IMR-90 (cell line): ENCODE data around the gene GPAM. TPM values are rescaled to one million over a fixed set of nuclear protein-coding genes. Genes with fewer than 3 reads are reported as not detected.

Experiments used
- ATAC-seq: fragments of 200-7000 bp; cut with Tn5 transposase; 2 replicates; pipeline ENCODE4 v1.9.1; 2020; ENCODE audit warnings: low read depth, mild to moderate bottlenecking, moderate library complexity
- BruUV-seq: library from RNA; stranded (reverse); fragments of 400-500 nt; replicated peaks from 2 replicates; lab custom pipeline; 2021; lab: Mats Ljungman, UMichigan
- CTCF ChIA-PET: fragments of 300-600 bp; formaldehyde crosslinking; extraction: SDS; loops from one replicate; lab custom pipeline; 2021; ENCODE audit warnings: antibody characterized with exemption; lab: Yijun Ruan, JAX
- POLR2A ChIA-PET: fragments of 300-600 bp; sonication (Branson Sonifier 250); formaldehyde crosslinking; loops from one replicate; lab custom pipeline; 2022; ENCODE audit warnings: antibody characterized with exemption; ENCODE audit not compliant: unreplicated experiment; lab: Charles Lee
- DNase-seq: peaks from one replicate; pipeline ENCODE4 v3.0.0; 2013
- H2AFZ ChIP-seq: replicated peaks from 2 replicates; pipeline ENCODE3; 2013; ENCODE audit warnings: low read length, mild to moderate bottlenecking; ENCODE audit not compliant: poor library complexity
- H2AK5ac ChIP-seq: 2 replicates; pipeline ENCODE4 v1.6.1; 2013; ENCODE audit warnings: low read depth, low read length, inconsistent platforms
- H2AK9ac ChIP-seq: replicated peaks from 2 replicates; pipeline ENCODE3; 2013; ENCODE audit warnings: mild to moderate bottlenecking, low read depth, low read length, moderate library complexity; ENCODE audit not compliant: poor library complexity
- H2BK120ac ChIP-seq: 2 replicates; pipeline ENCODE4 v1.6.1; 2013; ENCODE audit warnings: low read depth, low read length, inconsistent platforms
- H2BK15ac ChIP-seq: 3 replicates; pipeline ENCODE4 v1.6.1; 2013; ENCODE audit warnings: low read depth, low read length, inconsistent platforms
- H2BK20ac ChIP-seq: 2 replicates; pipeline ENCODE4 v1.6.1; 2013; ENCODE audit warnings: low read depth, mild to moderate bottlenecking, inconsistent platforms, low read length, moderate library complexity
- H2BK5ac ChIP-seq: 2 replicates; pipeline ENCODE4 v1.6.1; 2013; ENCODE audit warnings: mild to moderate bottlenecking, low read depth, low read length, inconsistent platforms; ENCODE audit not compliant: poor library complexity, severe bottlenecking
- H3K14ac ChIP-seq: replicated peaks from 2 replicates; pipeline ENCODE4 v1.6.1; 2013; ENCODE audit warnings: low read depth, low read length, inconsistent platforms
- H3K18ac ChIP-seq: 2 replicates; pipeline ENCODE4 v1.6.1; 2013; ENCODE audit warnings: low read depth, low read length, control low read depth
- H3K23ac ChIP-seq: 2 replicates; pipeline ENCODE4 v1.6.1; 2013; ENCODE audit warnings: low read depth, low read length, inconsistent platforms
- H3K27ac ChIP-seq: 2 replicates; pipeline ENCODE4 v1.5.1; 2013; ENCODE audit warnings: mild to moderate bottlenecking, control low read depth, low read length; ENCODE audit not compliant: insufficient read depth
- H3K27me3 ChIP-seq: 2 replicates; pipeline ENCODE4 v1.6.1; 2013; ENCODE audit warnings: low read length; ENCODE audit not compliant: control insufficient read depth, insufficient read depth
- H3K36me3 ChIP-seq: 2 replicates; pipeline ENCODE4 v1.6.1; 2013; ENCODE audit warnings: low read length, mixed read lengths; ENCODE audit not compliant: control insufficient read depth, insufficient read depth
- H3K4ac ChIP-seq: 2 replicates; pipeline ENCODE4 v1.6.1; 2013; ENCODE audit warnings: low read depth, low read length, inconsistent platforms
- H3K4me1 ChIP-seq: 2 replicates; pipeline ENCODE4 v1.6.1; 2013; ENCODE audit warnings: low read length, mixed read lengths; ENCODE audit not compliant: control insufficient read depth, insufficient read depth
- H3K4me2 ChIP-seq: 2 replicates; pipeline ENCODE4 v1.6.1; 2013; ENCODE audit warnings: low read depth, mild to moderate bottlenecking, control low read depth, low read length, moderate library complexity
- H3K4me3 ChIP-seq: 2 replicates; pipeline ENCODE4 v1.5.1; 2013; ENCODE audit warnings: low read depth, mild to moderate bottlenecking, control low read depth, low read length, moderate library complexity; ENCODE audit not compliant: insufficient read depth
- H3K56ac ChIP-seq: 2 replicates; pipeline ENCODE4 v1.6.1; 2013; ENCODE audit warnings: low read length, inconsistent platforms; ENCODE audit not compliant: insufficient read depth; ENCODE audit errors: extremely low read depth
- H3K79me1 ChIP-seq, 2 experiments: 2 replicates each; pipeline ENCODE4 v1.6.1; 2013; ENCODE audit warnings: low read length in 2 of 2, inconsistent platforms in 1 of 2, low read depth in 1 of 2
- H3K9ac ChIP-seq: 2 replicates; pipeline ENCODE4 v1.6.1; 2013; ENCODE audit warnings: low read depth, low read length, control low read depth
- H3K9me1 ChIP-seq: 2 replicates; pipeline ENCODE4 v1.6.1; 2013; ENCODE audit warnings: low read length, inconsistent platforms; ENCODE audit not compliant: insufficient read depth
- H3K9me3 ChIP-seq: 2 replicates; pipeline ENCODE4 v1.6.1; 2013; ENCODE audit warnings: low read length; ENCODE audit not compliant: control insufficient read depth, insufficient read depth
- H4K20me1 ChIP-seq: 2 replicates; pipeline ENCODE4 v1.6.1; 2013; ENCODE audit warnings: low read length, inconsistent platforms; ENCODE audit not compliant: insufficient read depth
- H4K5ac ChIP-seq: 2 replicates; pipeline ENCODE4 v1.6.1; 2013; ENCODE audit warnings: mild to moderate bottlenecking, low read depth, low read length, control low read depth
- H4K8ac ChIP-seq, 2 experiments: 2 replicates each; pipeline ENCODE4 v1.6.1; 2013; ENCODE audit warnings: low read depth in 2 of 2, low read length in 2 of 2, control low read depth in 1 of 2, inconsistent platforms in 1 of 2
- H4K91ac ChIP-seq: 2 replicates; pipeline ENCODE4 v1.6.1; 2013; ENCODE audit warnings: low read depth, low read length, inconsistent platforms; ENCODE audit not compliant: insufficient read depth
- BHLHE40 ChIP-seq: fragments of 150-350 bp; IDR thresholded peaks from 2 replicates; pipeline ENCODE4 v1.6.1; 2016; ENCODE audit warnings: mild to moderate bottlenecking, low read depth, low read length
- CEBPB ChIP-seq: IDR thresholded peaks from 2 replicates; pipeline ENCODE4 v1.6.1; 2012; ENCODE audit warnings: low read depth, low read length, improper control_type of control experiment
- CHD1 ChIP-seq: IDR thresholded peaks from 2 replicates; pipeline ENCODE4 v1.6.1; 2012; ENCODE audit warnings: low read depth, low read length, improper control_type of control experiment
- CTCF ChIP-seq: conservative IDR thresholded peaks from 2 replicates; pipeline ENCODE4 v1.5.1; 2012; ENCODE audit warnings: mild to moderate bottlenecking, low read depth, low read length, improper control_type of control experiment
- ELK1 ChIP-seq: fragments of 150-350 bp; IDR thresholded peaks from 2 replicates; pipeline ENCODE4 v1.6.1; 2016; ENCODE audit warnings: low read depth, mild to moderate bottlenecking, low read length, moderate library complexity, borderline replicate concordance
- FOS ChIP-seq: fragments of 150-350 bp; IDR thresholded peaks from 2 replicates; pipeline ENCODE4 v1.6.1; 2016; ENCODE audit warnings: low read depth, low read length
- MAFK ChIP-seq: IDR thresholded peaks from 2 replicates; pipeline ENCODE4 v1.6.1; 2012; ENCODE audit warnings: low read depth, low read length, improper control_type of control experiment
- MXI1 ChIP-seq: IDR thresholded peaks from 2 replicates; pipeline ENCODE4 v1.6.1; 2012; ENCODE audit warnings: low read depth, mild to moderate bottlenecking, low read length, moderate library complexity, borderline replicate concordance
- NFE2L2 ChIP-seq: fragments of 150-350 bp; IDR thresholded peaks from 2 replicates; pipeline ENCODE4 v1.6.1; 2016; ENCODE audit warnings: low read depth, mild to moderate bottlenecking, low read length
- POLR2A ChIP-seq: IDR thresholded peaks from 2 replicates; pipeline ENCODE4 v1.6.1; 2012; ENCODE audit warnings: mild to moderate bottlenecking, low read depth, low read length
- RAD21 ChIP-seq: IDR thresholded peaks from 2 replicates; pipeline ENCODE4 v1.6.1; 2012; ENCODE audit warnings: low read length, improper control_type of control experiment
- RCOR1 ChIP-seq: IDR thresholded peaks from 2 replicates; pipeline ENCODE4 v1.6.1; 2012; ENCODE audit warnings: mild to moderate bottlenecking, low read length, improper control_type of control experiment; ENCODE audit not compliant: insufficient replicate concordance
- RFX5 ChIP-seq: IDR thresholded peaks from 2 replicates; pipeline ENCODE4 v1.8.0; 2012; ENCODE audit warnings: low read depth, mild to moderate bottlenecking, low read length, moderate library complexity
- SMC3 ChIP-seq: fragments of 150-350 bp; IDR thresholded peaks from 2 replicates; pipeline ENCODE4 v1.6.1; 2016; ENCODE audit warnings: low read depth, mild to moderate bottlenecking, antibody characterized with exemption, low read length, moderate library complexity
- USF2 ChIP-seq: fragments of 150-350 bp; IDR thresholded peaks from 2 replicates; pipeline ENCODE4 v1.6.1; 2017; ENCODE audit warnings: mild to moderate bottlenecking, antibody characterized with exemption, low read length, low read depth
- WGBS, 2 experiments: methylation state at CpG; one replicate each; pipeline versions ENCODE4 v1.1.5 to v1.1.7; 2013; ENCODE audit warnings: missing lambda C conversion rate in 2 of 2; ENCODE audit not compliant: insufficient read length in 1 of 2; ENCODE audit errors: extremely low coverage in 2 of 2; 5-methylcytosine and 5-hydroxymethylcytosine counted together
- dilution Hi-C: fragments of 300-500 bp; cut with HindIII; formaldehyde crosslinking; loops from one replicate; pipeline ENCODE4 v1.14.3; 2018; ENCODE audit warnings: low sequenced_read_pairs; ENCODE audit not compliant: unreplicated experiment
- in situ Hi-C: fragments of 300-500 bp; cut with MboI; formaldehyde crosslinking; loops from 3 replicates; pipeline ENCODE4 v1.14.3; 2019; ENCODE audit warnings: low sequenced_read_pairs, inconsistent platforms, mixed read lengths
- intact Hi-C: fragments of 100-400 bp; cut with micrococcal nuclease; formaldehyde crosslinking; loops from 2 replicates; pipeline ENCODE4 v1.10.0; 2022
- polyA plus RNA-seq, 3 experiments: library from polyadenylated mRNA; depleted of rRNA; stranded (reverse); fragments of >200 nt; gene quantifications; 2 replicates each; pipeline ENCODE4 v1.2.3, GENCODE V29; 2012; ENCODE audit warnings: low replicate concordance in 1 of 3
- total RNA-seq: library from RNA; depleted of rRNA; stranded (reverse); fragments of >200 nt; gene quantifications from 2 replicates; pipeline ENCODE4 v1.2.3, GENCODE V29; 2012

Gene GPAM
- total and polyA plus RNA-seq, 2 of the 4 experiments (the other 2 are of a cell fraction), result 3.5 to 11.5 TPM

- CTCF ChIA-PET, result no interaction called here
- dilution Hi-C loops, result no loop called here
These were observed 11.7 kb upstream of the GPAM start for GRCh38 chr10:112195224-112195623.

More at GRCh38 chr10:112195224-112195623, 11.7 kb upstream of the GPAM start:
- Histone ChIP-seq H3K27me3 (no peaks in the 10 kb centered on the region), H3K9ac (no peak overlapping the region), H3K18ac (no peak overlapping the region), H2BK5ac (no peak overlapping the region), H4K5ac (no peak overlapping the region), H4K8ac (no peak overlapping the region), H2BK20ac (no peak overlapping the region), H4K91ac (no peak overlapping the region), H3K27ac (no peak overlapping the region), H3K9me1 (0 out of 2 replicates have a peak, but pooled peaks cover 2% of the 10 kb centered on the region), H3K4me1 (no peaks in the 10 kb centered on the region; the same call in 1 of the 2 replicates), H2AFZ (no peak overlapping the region), H3K14ac (no peak overlapping the region), H3K79me1 (no peaks in the 10 kb centered on the region), H3K23ac (no peak overlapping the region), H2AK5ac (no peak overlapping the region), H3K9me3 (no peaks in the 10 kb centered on the region), H3K36me3 (no peaks in the 10 kb centered on the region), H3K4me2 (no peak overlapping the region), H2BK120ac (no peak overlapping the region), H3K56ac (no peak overlapping the region), H3K4me3 (no peak overlapping the region), H2BK15ac (no peak overlapping the region), H3K4ac (no peak overlapping the region), H2AK9ac (no peak overlapping the region), H4K20me1 (no peaks in the 10 kb centered on the region)
- no peak for TF ChIP-seq CEBPB
- no peak for TF ChIP-seq POLR2A
- no peak for TF ChIP-seq USF2
- TF ChIP-seq FOS, result no peak
- TF ChIP-seq RFX5, result no peak
- no peak for TF ChIP-seq RCOR1
- no peak for TF ChIP-seq CTCF
- no peak for TF ChIP-seq SMC3
- no peak for TF ChIP-seq RAD21
- no peak for TF ChIP-seq MXI1
- no peak for TF ChIP-seq CHD1
- TF ChIP-seq NFE2L2, result no peak
- TF ChIP-seq BHLHE40, result no peak
- TF ChIP-seq ELK1, result no peak
- no peak for TF ChIP-seq MAFK
- no TSS peak for BruUV-seq
- intact Hi-C loops, result no loop called here
- POLR2A ChIA-PET, result no interaction called here
- DNase-seq, result no peak
- WGBS, 2 experiments, result 92% methylated on average over 4 of the region's 7 CpGs; no CpG with 5 or more reads in 1 of the 2 experiments
- no peak for ATAC-seq
- in situ Hi-C loops, result no loop called here
